HepG2 (cell line): Measurements from ENCODE around the gene RNASE13. TPM values are rescaled to one million over a fixed set of nuclear protein-coding genes. Genes with fewer than 3 reads are reported as not detected.

Experiments
- BORCS8-MEF2B ChIP-seq: sonication (generic); formaldehyde crosslinking; IDR thresholded peaks from 2 replicates; pipeline ENCODE4 v1.8.0; 2022; ENCODE audit warnings: mild to moderate bottlenecking, missing genetic modification reagents
- BRF2 ChIP-seq: sonication (generic); formaldehyde crosslinking; IDR thresholded peaks from 2 replicates; pipeline ENCODE4 v1.8.1; 2022; ENCODE audit warnings: mild to moderate bottlenecking, missing genetic modification reagents
- DNMT1 ChIP-seq: sonication (generic); formaldehyde crosslinking; IDR thresholded peaks from 2 replicates; pipeline ENCODE4 v1.5.1; 2020; ENCODE audit warnings: mild to moderate bottlenecking, missing genetic modification reagents
- ETV5 ChIP-seq: IDR thresholded peaks from 2 replicates; pipeline ENCODE4 v1.6.1; 2018; ENCODE audit warnings: missing biosample characterization, missing genetic modification reagents, inconsistent platforms, borderline replicate concordance
- GATAD1 ChIP-seq: IDR thresholded peaks from 2 replicates; pipeline ENCODE4 v1.6.1; 2016; ENCODE audit warnings: missing genetic modification reagents, missing compliant biosample characterization
- HCFC1 ChIP-seq: fragments of 150-350 bp; IDR thresholded peaks from 2 replicates; pipeline ENCODE4 v1.6.1; 2014; ENCODE audit warnings: low read depth, low read length
- JUNB ChIP-seq: sonication (generic); formaldehyde crosslinking; IDR thresholded peaks from 2 replicates; pipeline ENCODE4 v1.8.0; 2022; ENCODE audit warnings: missing genetic modification reagents, mild to moderate bottlenecking, borderline replicate concordance
- KDM1A ChIP-seq: IDR thresholded peaks from 2 replicates; pipeline ENCODE4 v1.6.1; 2016; ENCODE audit warnings: missing compliant biosample characterization
- KLF16 ChIP-seq, 2 experiments: sonication (generic) in 1 of 2; formaldehyde crosslinking in 1 of 2; IDR thresholded peaks; 2 replicates each; pipeline versions ENCODE4 v1.6.1 to v1.8.0; 2016 to 2023; ENCODE audit warnings: missing genetic modification reagents in 2 of 2, missing compliant biosample characterization in 1 of 2
- NFIC ChIP-seq: IDR thresholded peaks from 2 replicates; pipeline ENCODE4 v1.6.1; 2012; ENCODE audit warnings: mild to moderate bottlenecking, low read length, inconsistent platforms
- NFKB2 ChIP-seq: sonication (generic); formaldehyde crosslinking; IDR thresholded peaks from 2 replicates; pipeline ENCODE4 v1.4.0; 2020; ENCODE audit warnings: missing genetic modification reagents, borderline replicate concordance
- POLR2AphosphoS2 ChIP-seq: IDR thresholded peaks from 2 replicates; pipeline ENCODE4 v1.6.1; 2011; ENCODE audit warnings: low read depth, low read length, improper control_type of control experiment
- POLR2G ChIP-seq: fragments of 200-400 bp; formaldehyde crosslinking; IDR thresholded peaks from 2 replicates; pipeline ENCODE4 v1.6.1; 2018; ENCODE audit warnings: mild to moderate bottlenecking, low read depth, low read length, moderate library complexity
- RXRA ChIP-seq: sonication (generic); formaldehyde crosslinking; IDR thresholded peaks from 2 replicates; pipeline ENCODE4 v1.5.1; 2020; ENCODE audit warnings: missing genetic modification reagents
- SMAD3 ChIP-seq: sonication (generic); formaldehyde crosslinking; IDR thresholded peaks from 2 replicates; pipeline ENCODE4 v1.4.0; 2020; ENCODE audit warnings: missing genetic modification reagents
- SNAI1 ChIP-seq: sonication (generic); formaldehyde crosslinking; IDR thresholded peaks from 2 replicates; pipeline ENCODE4 v1.5.0; 2020; ENCODE audit warnings: mild to moderate bottlenecking, missing genetic modification reagents, borderline replicate concordance
- THRA ChIP-seq: sonication (generic); formaldehyde crosslinking; IDR thresholded peaks from 2 replicates; pipeline ENCODE4 v1.4.0; 2020; ENCODE audit warnings: missing genetic modification reagents, borderline replicate concordance
- WIZ ChIP-seq: sonication (generic); formaldehyde crosslinking; IDR thresholded peaks from 2 replicates; pipeline ENCODE4 v1.5.1; 2020; ENCODE audit warnings: mild to moderate bottlenecking, missing genetic modification reagents
- XRCC5 ChIP-seq: fragments of 200-400 bp; formaldehyde crosslinking; optimal IDR thresholded peaks from 2 replicates; pipeline ENCODE3; 2017; ENCODE audit warnings: mild to moderate bottlenecking, low read length
- ZBTB21 ChIP-seq: sonication (generic); formaldehyde crosslinking; IDR thresholded peaks from 2 replicates; pipeline ENCODE4 v1.4.0; 2020; ENCODE audit warnings: missing genetic modification reagents
- ZBTB44 ChIP-seq: sonication (generic); formaldehyde crosslinking; IDR thresholded peaks from 2 replicates; pipeline ENCODE4 v1.4.0; 2020; ENCODE audit warnings: missing genetic modification reagents
- ZNF10 ChIP-seq: sonication (generic); formaldehyde crosslinking; IDR thresholded peaks from 2 replicates; pipeline ENCODE4 v1.4.0; 2020; ENCODE audit warnings: mild to moderate bottlenecking, low read depth, missing genetic modification reagents, borderline replicate concordance
- ZNF275 ChIP-seq: sonication (generic); formaldehyde crosslinking; IDR thresholded peaks from 2 replicates; pipeline ENCODE4 v1.8.0; 2022; ENCODE audit warnings: missing genetic modification reagents, mild to moderate bottlenecking, inconsistent platforms, borderline replicate concordance
- ZNF563 ChIP-seq: sonication (generic); formaldehyde crosslinking; IDR thresholded peaks from 2 replicates; pipeline ENCODE4 v1.8.0; 2022; ENCODE audit warnings: mild to moderate bottlenecking, moderate library complexity, missing genetic modification reagents
- ZNF597 ChIP-seq: sonication (generic); formaldehyde crosslinking; IDR thresholded peaks from 2 replicates; pipeline ENCODE4 v1.5.0; 2020; ENCODE audit warnings: missing genetic modification reagents
- polyA plus RNA-seq, 8 experiments: library from polyadenylated mRNA; depleted of rRNA in 3 of 8; stranded (reverse) in 7 of 8; unstranded in 1 of 8; fragments of >200 nt; fragmentation: Illumina TruSeq in 4 of 8; extraction: Trizol in 4 of 8; gene quantifications; 2 replicates each; pipeline versions ENCODE4 v1.2.1 to v1.2.3, GENCODE V29; 2011 to 2016; ENCODE audit warnings: low read depth in 4 of 8, missing spikeins in 1 of 8, mixed read lengths in 1 of 8; ENCODE audit not compliant: insufficient read depth in 1 of 8
- total RNA-seq, 5 experiments: library from RNA; depleted of rRNA; stranded (reverse); fragments of >200 nt; fragmentation: Illumina TruSeq; extraction: Trizol; gene quantifications; 2 replicates each; pipeline ENCODE4 v1.2.3, GENCODE V29; 2016; ENCODE audit warnings: low read depth in 1 of 5

Gene RNASE13
- total and polyA plus RNA-seq, 2 of the 13 experiments (the other 11 are each of a cell fraction or from before 2014, with no cell fraction given), result 1.0 TPM; not detected in 1

GRCh38 chr14:21069388-21070082, 34.9 kb upstream of the RNASE13 start (continued):
- TF ChIP-seq ZNF597 (CRISPR knock-in tag), result no peak
- TF ChIP-seq HCFC1, result no peak
- no peak; the same call in 1 of the 2 replicates for TF ChIP-seq KDM1A (CRISPR knock-in tag)
- TF ChIP-seq NFIC, result no peak
- TF ChIP-seq RXRA, result peak; percentile 73
- no peak for TF ChIP-seq ZNF10 (CRISPR knock-in tag)
- peak; percentile 9; the same call in 1 of the 2 replicates for TF ChIP-seq BORCS8-MEF2B
- no peak for TF ChIP-seq DNMT1
- no peak for TF ChIP-seq GATAD1 (CRISPR knock-in tag)
- TF ChIP-seq ZNF275, result peak; percentile 36; the same call in 1 of the 2 replicates
- no peak for TF ChIP-seq ZNF563
- TF ChIP-seq BRF2, result peak; percentile 7; the same call in 1 of the 2 replicates
- TF ChIP-seq XRCC5, result peak; percentile 59
- no peak for TF ChIP-seq ZBTB44 (CRISPR knock-in tag)
- no peak for TF ChIP-seq SMAD3 (CRISPR knock-in tag)
- TF ChIP-seq WIZ, result no peak
- peak; percentile 47; the same call in 1 of the 2 replicates for TF ChIP-seq THRA (CRISPR knock-in tag)
- TF ChIP-seq ETV5 (CRISPR knock-in tag), result no peak
- TF ChIP-seq KLF16 (CRISPR knock-in tag; IDR thresholded peaks at IDR 0.05), result peak in 1 of 2 experiments; percentile 12; a peak in 2 of 4 replicates
- TF ChIP-seq POLR2AphosphoS2, result no peak
- TF ChIP-seq SNAI1 (CRISPR knock-in tag), result peak; percentile 69; the same call in 1 of the 2 replicates
- TF ChIP-seq JUNB (CRISPR knock-in tag), result no peak; the same call in 1 of the 2 replicates
- TF ChIP-seq NFKB2, result 0 out of 2 replicates have a peak, but pooled peaks have one; percentile 66
- TF ChIP-seq POLR2G, result no peak
- no peak for TF ChIP-seq ZBTB21
